GM18519 (cell line): ENCODE data around the gene ORMDL3.
"Not testable (repeated sequence)": the region's sequence is repeated elsewhere in the genome, so short reads cannot be mapped to it uniquely, and the experiment has no call there.

Experiments used
- ATAC-seq: cut with Tn5 transposase; IDR thresholded peaks from one replicate; pipeline ENCODE4 v1.9.1; 2021; ENCODE audit warnings: mild to moderate bottlenecking, moderate library complexity; ENCODE audit not compliant: unreplicated experiment, low FRiP score

The ORMDL3 gene

GRCh38 chr17:39887078-39887477, 40.3 kb downstream of the ORMDL3 start:
- ATAC-seq = no peak

DNA sequence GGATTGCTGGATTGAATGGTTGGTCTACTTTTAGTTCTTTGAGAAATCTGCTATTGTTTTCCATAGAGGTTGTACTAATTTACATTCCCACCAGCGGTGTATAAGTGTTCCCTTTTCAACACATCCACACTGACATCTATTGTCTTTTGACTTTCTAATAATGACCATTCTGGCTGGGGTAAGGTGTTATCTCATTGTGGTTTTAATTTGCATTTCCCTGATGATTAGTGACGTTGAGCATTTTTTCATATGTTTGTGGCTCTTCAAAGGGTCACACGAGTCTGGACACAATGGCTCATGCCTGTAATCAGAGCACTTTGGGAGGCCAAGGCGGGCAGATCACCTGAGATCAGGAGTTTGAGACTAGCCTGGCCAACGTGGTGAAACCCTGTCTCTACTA, 41.3 kb downstream of the ORMDL3 start:
- not testable (repeated sequence) for ATAC-seq

- ATAC-seq = no peak
These were observed 54.6 kb downstream of the ORMDL3 start for GRCh38 chr17:39872751-39873150.

DNA sequence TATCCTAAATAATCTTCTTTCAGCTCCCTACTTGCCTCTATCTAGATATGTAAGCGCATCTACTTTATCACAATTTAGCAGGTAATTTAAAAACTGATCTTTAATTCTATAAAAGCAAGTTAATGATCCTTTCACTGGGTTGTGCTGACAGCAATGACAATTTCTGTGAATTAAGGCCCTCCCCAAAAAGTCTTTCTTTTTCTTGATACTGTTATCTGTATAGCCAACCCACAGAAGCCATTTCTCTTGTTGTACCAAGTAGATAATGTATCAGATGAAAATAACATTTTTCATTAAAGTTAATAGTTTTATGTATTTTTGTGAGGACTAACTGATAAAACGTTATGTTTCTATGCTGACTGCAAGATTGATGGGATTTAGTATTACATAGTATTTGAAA, 55.6 kb downstream of the ORMDL3 start:
- ATAC-seq = no peak
